Measurements from ENCODE around the gene EXOC3. TPM values are rescaled to one million over a fixed set of nuclear protein-coding genes. Genes with fewer than 3 reads are reported as not detected.
"Not testable (repeated sequence)": the region's sequence is repeated elsewhere in the genome, so short reads cannot be mapped to it uniquely, and the experiment has no call there.

Gene EXOC3
- total RNA-seq, 4 donors from 2014 or later: 49.5 to 87.5 (median 59.0) TPM

DNA sequence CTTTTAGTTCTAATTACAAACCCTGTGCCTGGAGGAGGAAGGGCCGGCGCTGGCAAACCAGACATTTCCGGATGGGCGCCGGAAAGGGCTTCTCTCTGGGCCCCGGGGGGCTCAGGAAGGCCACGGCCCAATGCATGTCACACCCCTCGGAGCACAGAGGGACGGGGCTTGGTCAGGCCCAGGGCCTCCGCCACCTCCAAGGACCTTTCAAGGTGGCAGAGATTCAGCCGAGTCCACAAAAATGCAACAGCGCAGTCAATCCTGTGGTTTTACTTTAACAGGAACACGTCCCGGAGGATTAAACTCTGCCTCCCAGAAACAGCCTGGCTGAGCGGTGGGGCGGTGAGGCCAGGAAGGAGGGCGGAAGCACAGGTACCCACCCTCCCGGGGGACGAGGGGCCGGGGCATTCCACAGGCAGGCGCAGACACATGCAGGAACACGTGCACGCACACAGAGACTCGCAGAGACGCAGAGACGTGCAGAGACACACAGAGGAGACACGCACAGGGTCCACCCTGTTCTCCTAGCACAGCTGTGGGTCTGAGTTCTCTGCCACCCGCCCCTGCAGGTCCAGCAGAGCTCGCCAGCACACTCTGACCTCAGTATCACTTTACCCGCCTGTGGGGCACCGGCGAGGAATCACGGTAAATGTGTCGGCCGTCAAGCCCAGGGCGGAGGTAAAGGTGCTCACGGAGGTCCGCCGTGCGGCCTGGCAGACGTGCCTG, 58.3 kb downstream of the EXOC3 start:
- intact Hi-C loops (cut with DNase I; ENCODE audit: low total_unique reads): no loop called here
- 31 to 53% methylated on average over 31 to 41 of the region's 41 CpGs for WGBS, 2 donors
- no peak overlapping the region for H3K4me3 ChIP-seq (ENCODE audit: low read depth, poor library complexity, severe bottlenecking)
- DNase-seq (ENCODE audit: low spot score in 2 of 2): no peak
- TF ChIP-seq POLR2A (IDR thresholded peaks at IDR 0.05): no peak
- TF ChIP-seq, protein P1, sequence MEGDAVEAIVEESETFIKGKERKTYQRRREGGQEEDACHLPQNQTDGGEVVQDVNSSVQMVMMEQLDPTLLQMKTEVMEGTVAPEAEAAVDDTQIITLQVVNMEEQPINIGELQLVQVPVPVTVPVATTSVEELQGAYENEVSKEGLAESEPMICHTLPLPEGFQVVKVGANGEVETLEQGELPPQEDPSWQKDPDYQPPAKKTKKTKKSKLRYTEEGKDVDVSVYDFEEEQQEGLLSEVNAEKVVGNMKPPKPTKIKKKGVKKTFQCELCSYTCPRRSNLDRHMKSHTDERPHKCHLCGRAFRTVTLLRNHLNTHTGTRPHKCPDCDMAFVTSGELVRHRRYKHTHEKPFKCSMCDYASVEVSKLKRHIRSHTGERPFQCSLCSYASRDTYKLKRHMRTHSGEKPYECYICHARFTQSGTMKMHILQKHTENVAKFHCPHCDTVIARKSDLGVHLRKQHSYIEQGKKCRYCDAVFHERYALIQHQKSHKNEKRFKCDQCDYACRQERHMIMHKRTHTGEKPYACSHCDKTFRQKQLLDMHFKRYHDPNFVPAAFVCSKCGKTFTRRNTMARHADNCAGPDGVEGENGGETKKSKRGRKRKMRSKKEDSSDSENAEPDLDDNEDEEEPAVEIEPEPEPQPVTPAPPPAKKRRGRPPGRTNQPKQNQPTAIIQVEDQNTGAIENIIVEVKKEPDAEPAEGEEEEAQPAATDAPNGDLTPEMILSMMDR (IDR thresholded peaks at IDR 0.05): no peak

DNA sequence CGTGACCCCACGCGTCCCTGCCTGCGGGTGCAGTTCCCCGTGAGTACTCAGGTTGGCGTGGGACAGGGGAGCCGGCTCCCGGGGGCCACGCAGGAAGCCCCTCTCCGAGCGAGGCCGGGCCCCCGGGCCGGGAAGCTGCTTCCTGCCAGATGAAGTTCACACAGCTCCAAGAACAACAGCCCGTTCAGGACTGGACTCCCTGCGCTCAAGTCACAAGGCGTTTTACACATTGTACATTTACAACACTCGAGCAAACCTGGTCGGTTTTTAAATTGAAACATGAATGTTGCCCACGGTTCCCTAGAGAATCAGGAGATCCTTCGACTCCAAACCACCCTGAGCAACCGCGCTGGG, 58.8 kb downstream of the EXOC3 start:
- no peak for DNase-seq (ENCODE audit: low spot score in 2 of 2)
- TF ChIP-seq, protein P1 (IDR thresholded peaks at IDR 0.05): no peak
- TF ChIP-seq POLR2A (IDR thresholded peaks at IDR 0.05): no peak
- intact Hi-C loops (cut with DNase I; ENCODE audit: low total_unique reads): no loop called here
- 27 to 36% methylated on average over 19 to 21 of the region's 23 CpGs for WGBS, 2 donors
- H3K4me3 ChIP-seq (ENCODE audit: low read depth, poor library complexity, severe bottlenecking): no peak overlapping the region

DNA sequence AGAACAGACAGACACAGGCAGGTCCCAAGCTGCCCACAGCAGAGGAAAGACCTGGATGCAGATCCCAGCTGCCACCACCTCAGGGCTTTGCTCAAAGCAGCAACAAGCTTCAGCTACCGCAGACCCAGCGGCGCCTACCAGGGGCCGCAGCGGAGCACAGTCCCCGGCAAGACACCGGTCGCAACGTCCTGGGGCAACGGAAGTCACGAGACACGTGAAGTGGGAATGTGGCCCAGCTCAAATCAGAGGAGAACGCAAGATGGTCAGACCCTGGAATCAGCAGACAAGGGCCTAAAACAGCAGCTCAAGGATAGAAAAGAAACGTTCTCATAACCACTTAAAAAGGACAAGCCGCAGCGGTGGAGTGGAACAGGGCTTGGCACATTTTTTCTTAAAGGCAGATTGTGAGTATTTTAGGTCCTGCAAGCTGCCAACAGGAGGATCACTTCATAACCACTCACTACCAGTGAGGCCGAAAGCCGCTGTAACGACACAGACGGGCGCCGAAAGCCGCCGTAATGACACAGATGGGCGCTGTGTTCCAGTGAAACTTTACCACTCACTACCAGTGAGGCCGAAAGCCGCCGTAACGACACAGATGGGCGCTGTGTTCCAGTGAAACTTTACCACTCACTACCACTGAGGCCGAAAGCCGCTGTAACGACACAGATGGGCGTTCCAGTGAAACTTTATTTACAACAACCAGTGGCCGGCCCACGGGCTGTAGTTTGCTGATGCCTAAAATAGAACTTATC, 59.5 kb downstream of the EXOC3 start:
- WGBS, 2 donors: 73 to 74% methylated on average over 36 of the region's 36 CpGs

DNA sequence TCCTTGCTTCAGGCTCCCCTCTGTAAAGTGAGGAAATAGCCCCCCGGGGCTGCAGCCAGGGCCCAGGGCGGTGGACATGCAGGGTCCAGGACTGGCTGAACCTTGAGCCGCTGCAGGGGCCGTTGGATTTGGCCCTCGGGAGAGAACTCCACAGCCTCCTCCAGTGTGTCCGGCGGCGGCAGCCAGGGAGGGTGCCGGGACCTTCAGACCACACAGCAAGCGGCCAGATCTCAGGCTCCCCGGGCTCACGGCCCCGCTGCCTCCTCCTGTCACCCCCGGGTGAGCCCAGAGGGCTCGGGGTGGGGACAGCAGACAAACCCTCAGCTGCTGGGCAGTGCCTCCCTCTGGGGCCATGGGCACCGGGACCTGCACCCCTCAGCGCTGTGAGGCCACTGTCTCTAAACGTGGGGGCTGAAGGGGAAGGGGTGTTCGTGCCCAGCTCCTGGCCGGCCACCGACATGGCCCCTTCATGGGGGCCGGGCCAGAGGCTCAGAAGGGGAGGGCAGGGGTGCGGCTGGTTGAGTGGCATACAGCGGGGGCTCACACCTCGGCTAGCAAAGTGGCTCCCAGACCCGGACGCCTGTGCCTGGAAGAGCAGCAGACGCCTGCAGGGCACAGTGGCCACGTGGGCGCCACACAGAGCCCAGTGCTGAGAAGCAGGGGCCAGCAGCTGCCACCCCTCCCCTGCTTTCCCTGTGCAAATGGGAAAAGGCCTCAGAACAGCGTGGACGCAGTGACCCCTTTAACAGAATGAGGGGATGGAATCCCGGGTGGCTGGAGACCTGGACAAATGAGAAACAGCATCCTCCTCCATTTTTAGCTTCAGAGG, 61.6 kb downstream of the EXOC3 start:
- DNase-seq (ENCODE audit: low spot score in 2 of 2): no peak
- 59 to 67% methylated on average over 17 to 26 of the region's 33 CpGs for WGBS, 2 donors
- intact Hi-C loops (cut with DNase I; ENCODE audit: low total_unique reads): no loop called here
- TF ChIP-seq POLR2A (IDR thresholded peaks at IDR 0.05): no peak
- TF ChIP-seq, protein P1 (IDR thresholded peaks at IDR 0.05): no peak
- H3K4me3 ChIP-seq (ENCODE audit: low read depth, poor library complexity, severe bottlenecking): no peak overlapping the region

More for the DNA sequence above, 59.5 kb downstream of the EXOC3 start:
- no peak for TF ChIP-seq POLR2A (IDR thresholded peaks at IDR 0.05)
- TF ChIP-seq, protein P1 (IDR thresholded peaks at IDR 0.05): no peak
- intact Hi-C loops (cut with DNase I; ENCODE audit: low total_unique reads): no loop called here
- no peak overlapping the region for H3K4me3 ChIP-seq (ENCODE audit: low read depth, poor library complexity, severe bottlenecking)
- no peak for DNase-seq (ENCODE audit: low spot score in 2 of 2)

DNA sequence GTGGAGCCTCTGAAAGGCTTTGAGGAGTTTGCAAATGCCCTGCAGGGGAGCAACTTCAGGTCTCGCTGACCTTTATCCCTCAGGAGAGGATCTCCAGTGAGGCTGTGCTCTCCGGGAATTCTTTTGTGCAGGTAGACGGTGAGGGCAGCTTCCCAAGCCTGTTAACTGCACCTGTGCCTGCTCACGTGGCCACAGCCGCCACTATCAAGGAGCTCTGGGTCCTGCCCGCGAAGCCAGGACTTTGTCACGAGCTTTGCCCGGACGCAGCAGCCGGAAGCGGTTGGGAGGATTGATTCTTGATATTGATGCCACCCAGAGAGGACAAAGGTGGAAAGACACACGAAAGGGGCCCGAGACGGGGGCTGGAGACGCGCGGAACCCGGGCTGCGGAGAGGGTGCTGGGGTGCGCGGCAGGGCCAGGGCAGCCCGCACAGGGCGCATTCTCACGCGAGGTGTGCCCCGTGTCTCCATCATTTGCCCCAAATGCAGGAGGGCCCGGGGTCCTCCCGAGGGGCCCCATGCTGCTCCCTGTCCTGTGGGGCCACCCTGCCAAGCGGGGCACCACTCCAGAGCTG, 63.1 kb downstream of the EXOC3 start:
- 62 to 75% methylated on average over 28 to 29 of the region's 30 CpGs for WGBS, 2 donors
- TF ChIP-seq, protein P1 (IDR thresholded peaks at IDR 0.05): no peak
- TF ChIP-seq POLR2A (IDR thresholded peaks at IDR 0.05): no peak
- H3K4me3 ChIP-seq (ENCODE audit: low read depth, poor library complexity, severe bottlenecking): no peak overlapping the region
- intact Hi-C loops (cut with DNase I; ENCODE audit: low total_unique reads): no loop called here
- DNase-seq (ENCODE audit: low spot score in 2 of 2): no peak

DNA sequence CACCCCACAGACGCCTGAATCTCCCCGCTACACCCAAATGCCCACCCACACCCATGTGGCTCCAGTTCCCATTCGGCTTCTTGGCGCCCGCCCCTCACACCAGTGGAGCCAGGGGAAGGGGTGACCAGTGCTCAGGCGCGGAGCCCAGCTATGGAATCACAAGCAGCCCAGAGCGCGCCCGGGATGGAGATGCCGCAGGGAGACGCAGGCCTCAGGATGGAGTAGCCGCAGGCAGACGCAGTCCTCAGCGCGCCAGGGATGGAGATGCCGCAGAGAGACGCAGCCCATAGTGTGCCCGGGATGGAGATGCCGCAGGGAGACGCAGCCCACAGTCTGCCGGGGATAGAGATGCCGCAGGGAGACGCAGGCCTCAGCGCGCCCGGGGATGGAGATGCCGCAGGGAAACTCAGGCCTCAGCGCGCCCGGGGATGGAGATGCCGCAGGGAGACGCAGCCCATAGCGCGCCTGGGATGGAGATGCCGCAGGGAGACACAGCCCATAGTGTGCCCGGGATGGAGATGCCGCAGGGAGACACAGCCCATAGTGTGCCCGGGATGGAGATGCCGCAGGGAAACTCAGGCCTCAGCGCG, 65.1 kb downstream of the EXOC3 start:
- H3K4me3 ChIP-seq (ENCODE audit: low read depth, poor library complexity, severe bottlenecking); intact Hi-C loops (cut with DNase I; ENCODE audit: low total_unique reads); DNase-seq (ENCODE audit: low spot score in 2 of 2): not testable (repeated sequence)
- WGBS, 2 donors: 90 to 94% methylated on average over 42 of the region's 42 CpGs
